NOMO-1 treated with dmso at 0.1 percent for 144 hours (cell line): Measurements from ENCODE around the gene FAM221B.

Experiments
- DNase-seq: peaks from one replicate; lab custom pipeline; 2025; ENCODE audit not compliant: unreplicated experiment; lab: John Stamatoyannopoulos, UW

Gene FAM221B

GRCh38 chr9:35822926-35823325 is 5.6 kb downstream of the FAM221B start:
- no peak for DNase-seq

- no peak for DNase-seq
Measured at GRCh38 chr9:35820076-35820475, 8.5 kb downstream of the FAM221B start.

GRCh38 chr9:35818341-35818740 is 10.2 kb downstream of the FAM221B start:
- no peak for DNase-seq

GRCh38 chr9:35816708-35817107 is 11.8 kb downstream of the FAM221B start:
- DNase-seq: no peak

- DNase-seq: peak; percentile 99
Measured at GRCh38 chr9:35814841-35815543, 13.5 kb downstream of the FAM221B start, which contains the start of gene HINT2. HINT2 (minus strand) TSS chr9:35815042; CDS start chr9:35814979, 63 bp downstream.

- DNase-seq: peak; percentile 86
Measured at GRCh38 chr9:35814106-35814840, 14.3 kb downstream of the FAM221B start.

- no peak for DNase-seq
Measured at GRCh38 chr9:35813434-35814105, 15.0 kb downstream of the FAM221B start.

- peak; percentile 98 for DNase-seq
Measured at GRCh38 chr9:35812025-35812602, 16.4 kb downstream of the FAM221B start, which contains the start of gene SPAG8. SPAG8 (minus strand) TSS chr9:35812262; CDS start chr9:35812147, 115 bp downstream.

GRCh38 chr9:35811381-35812024 is 17.0 kb downstream of the FAM221B start:
- no peak for DNase-seq

GRCh38 chr9:35810122-35810521 is 18.4 kb downstream of the FAM221B start:
- DNase-seq: no peak

GRCh38 chr9:35808433-35808832 is 20.1 kb downstream of the FAM221B start:
- DNase-seq: no peak

GRCh38 chr9:35806101-35806500 is 22.4 kb downstream of the FAM221B start:
- no peak for DNase-seq

- DNase-seq: no peak
Measured at GRCh38 chr9:35801328-35802128, 27.0 kb downstream of the FAM221B start.

- no peak for DNase-seq
Measured at GRCh38 chr9:35800530-35800929, 28.0 kb downstream of the FAM221B start.

GRCh38 chr9:35798658-35799374 is 29.7 kb downstream of the FAM221B start:
- DNase-seq: no peak

- DNase-seq: no peak
Measured at GRCh38 chr9:35797311-35798109, 31.0 kb downstream of the FAM221B start.

- DNase-seq: no peak
Measured at GRCh38 chr9:35795695-35796094, 32.8 kb downstream of the FAM221B start.

GRCh38 chr9:35793461-35793860 is 35.1 kb downstream of the FAM221B start:
- DNase-seq: no peak

- no peak for DNase-seq
Measured at GRCh38 chr9:35792826-35793225, 35.7 kb downstream of the FAM221B start.
